Lower leg skin (tissue), 4 donors: Measurements from ENCODE around the gene STK35. TPM values are rescaled to one million over a fixed set of nuclear protein-coding genes. Genes with fewer than 3 reads are reported as not detected.

Source experiments
- DNase-seq, 2 donors: peaks; one replicate each; pipeline ENCODE4 v3.0.0-alpha.2; 2019; ENCODE audit warnings: low spot score in 2 of 2
- H3K4me3 ChIP-seq: fragments of 200-600 bp; sonication (generic); 2 replicates; pipeline ENCODE4 v1.5.1; 2017; ENCODE audit warnings: mild to moderate bottlenecking, low read depth; ENCODE audit not compliant: poor library complexity, severe bottlenecking
- CTCF ChIP-seq, 3 donors: fragments of 450-650 bp; IDR thresholded peaks; one replicate each; pipeline ENCODE4 v1.5.1; 2016; ENCODE audit warnings: antibody characterized with exemption in 3 of 3, mild to moderate bottlenecking in 3 of 3, moderate library complexity in 2 of 3
- POLR2A ChIP-seq, 2 donors: fragments of 450-650 bp; IDR thresholded peaks; one replicate each; pipeline ENCODE4 v1.6.1; 2016 to 2017; ENCODE audit warnings: antibody characterized with exemption in 2 of 2, mild to moderate bottlenecking in 1 of 2, moderate library complexity in 1 of 2
- WGBS, 2 donors: methylation state at CpG; one replicate each; pipeline ENCODE4 v1.1.5; 2018; 5-methylcytosine and 5-hydroxymethylcytosine counted together
- intact Hi-C: fragments of 100-400 bp; cut with DNase I; formaldehyde crosslinking; loops from one replicate; pipeline ENCODE4 v1.15.0; 2023; ENCODE audit warnings: low total_unique reads
- total RNA-seq, 4 donors: library from RNA; depleted of rRNA; stranded (reverse); fragments of >200 nt; gene quantifications; one replicate each; pipeline ENCODE4 v1.1.0, GENCODE V29; 2016

STK35 gene
- 10 to 100 TPM; 16.2 to 28.8 (median 21.5) TPM for total RNA-seq

DNA sequence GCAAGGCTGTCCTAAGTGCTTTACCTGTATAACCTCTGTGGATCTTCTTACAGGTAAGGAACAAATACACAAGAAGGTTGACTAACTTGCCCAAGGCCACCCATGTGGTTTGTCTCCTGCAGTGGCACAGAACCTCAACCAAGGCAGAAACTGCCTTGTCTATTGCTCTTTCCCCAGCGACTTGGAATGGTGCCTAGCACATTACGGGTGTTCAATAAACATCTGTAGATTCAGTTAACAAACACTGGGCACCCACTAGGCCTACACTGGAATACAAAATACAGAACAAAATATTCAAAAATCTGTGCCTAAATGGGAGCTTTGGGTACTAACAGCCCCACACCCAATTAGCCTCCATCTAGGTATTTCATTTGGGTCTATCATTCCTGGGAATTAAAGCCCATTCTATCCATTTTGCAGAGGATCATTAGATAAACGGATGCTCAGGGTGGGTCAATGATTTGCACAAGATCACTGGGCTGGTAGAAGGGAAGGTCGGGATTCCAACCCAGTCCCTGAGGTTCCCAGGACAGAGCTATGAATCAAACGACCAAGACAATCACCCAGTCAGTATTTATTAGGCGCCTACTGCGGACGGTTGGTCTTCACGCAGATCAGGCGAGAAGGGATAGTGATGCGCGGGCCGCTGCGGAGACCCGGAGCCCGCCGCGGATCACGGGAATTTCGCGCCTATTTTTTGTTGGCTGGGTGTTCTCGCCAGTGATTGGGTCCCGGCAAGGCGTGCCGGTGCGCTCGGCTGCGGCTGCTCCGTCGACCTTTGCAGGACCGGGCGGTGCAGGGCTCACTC is at the start of gene STK35:
TSS of gene STK35 (plus strand) at position 771 of the 808 bp plus-strand sequence. CDS start 55 bp downstream, outside the sequence.
- intact Hi-C loops = no loop called here

DNA sequence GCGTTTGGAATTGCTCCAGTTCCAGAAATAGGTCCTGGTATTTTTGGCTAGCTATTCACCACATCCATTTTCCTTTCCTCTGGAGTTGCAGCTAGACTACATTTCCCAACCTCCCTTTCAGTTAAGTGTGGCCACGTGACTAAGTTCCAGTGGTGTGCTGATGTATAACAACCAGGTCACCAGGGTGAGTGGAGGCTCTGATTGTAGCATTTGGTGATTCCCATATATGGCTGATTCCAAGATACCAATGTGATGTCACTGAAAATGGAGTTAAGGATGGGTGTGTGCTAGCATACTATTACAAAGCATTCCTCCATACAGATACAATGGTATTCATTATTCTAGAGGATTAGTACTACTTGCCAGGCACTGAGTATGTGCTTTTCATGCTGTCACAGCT is 49.7 kb upstream of the STK35 start:
- DNase-seq = no peak
- intact Hi-C loops = no loop called here
- no peak overlapping the region for H3K4me3 ChIP-seq
- WGBS, 2 donors = 57 to 60% methylated on average over 2 of the region's 2 CpGs
- TF ChIP-seq CTCF (IDR thresholded peaks at IDR 0.05) (no peak), POLR2A (IDR thresholded peaks at IDR 0.05) (no peak)

More for the DNA sequence above, at the start of gene STK35:
- TF ChIP-seq CTCF (IDR thresholded peaks at IDR 0.05) (no peak), POLR2A (IDR thresholded peaks at IDR 0.05) (no peak)
- 2 to 3% methylated on average over 23 to 25 of the region's 32 CpGs for WGBS, 2 donors
- peak within 1 kb of the TSS; percentile 79 for H3K4me3 ChIP-seq
- DNase-seq = no peak

DNA sequence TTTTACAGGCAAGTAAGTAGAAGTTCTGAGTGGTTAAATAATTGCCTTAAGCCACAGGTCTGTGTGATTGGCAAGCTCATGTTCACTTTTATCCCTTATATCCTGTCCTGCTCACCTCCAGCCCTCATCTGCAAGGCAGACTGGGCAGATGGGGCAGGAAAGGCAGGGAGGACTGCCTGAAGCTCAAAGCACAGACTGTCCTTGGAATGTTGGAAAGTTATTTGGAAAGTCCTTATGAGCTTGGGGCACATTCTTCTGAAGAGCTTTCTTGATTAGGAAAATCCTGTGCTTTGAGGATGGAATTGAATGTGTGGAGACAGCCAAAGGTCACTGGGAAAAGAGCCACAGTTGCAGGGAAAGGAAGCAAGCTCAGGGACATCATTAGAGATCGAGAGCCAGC is 48.9 kb upstream of the STK35 start:
- DNase-seq = no peak
- 50 to 57% methylated on average over 1 of the region's 1 CpG for WGBS, 2 donors
- TF ChIP-seq POLR2A (IDR thresholded peaks at IDR 0.05) (no peak), CTCF (IDR thresholded peaks at IDR 0.05) (no peak)
- H3K4me3 ChIP-seq = no peak overlapping the region
- intact Hi-C loops = no loop called here

DNA sequence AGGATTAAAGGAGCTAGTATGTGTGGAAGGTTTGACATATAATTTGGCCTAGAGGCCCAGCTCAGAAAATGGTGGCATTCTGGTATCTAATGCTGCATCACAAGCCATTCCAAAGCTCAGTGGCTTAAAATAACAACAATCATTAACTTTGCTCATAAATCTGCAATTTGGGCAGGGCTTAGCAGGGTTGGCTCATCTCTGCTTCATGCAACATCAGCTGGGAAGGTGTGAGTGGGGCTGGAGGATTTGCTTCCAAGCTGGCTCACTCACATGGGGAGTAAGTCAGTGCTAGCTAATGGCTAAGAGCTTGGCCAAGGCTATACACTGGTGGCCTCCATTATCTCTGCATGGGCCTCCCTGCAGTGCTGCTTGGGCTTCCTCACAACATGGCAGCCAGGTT is 48.0 kb upstream of the STK35 start:
- no peak overlapping the region for H3K4me3 ChIP-seq
- DNase-seq = no peak
- TF ChIP-seq CTCF (IDR thresholded peaks at IDR 0.05) (no peak), POLR2A (IDR thresholded peaks at IDR 0.05) (no peak)
- intact Hi-C loops = no loop called here

GRCh38 chr20:2054911-2055310 is 46.7 kb upstream of the STK35 start:
- DNase-seq = no peak
- no peak overlapping the region for H3K4me3 ChIP-seq
- TF ChIP-seq POLR2A (IDR thresholded peaks at IDR 0.05) (no peak), CTCF (IDR thresholded peaks at IDR 0.05) (no peak)
- intact Hi-C loops = no loop called here

GRCh38 chr20:2059411-2059810 is 42.2 kb upstream of the STK35 start:
- 74 to 82% methylated on average over 2 of the region's 2 CpGs for WGBS, 2 donors
- no peak for DNase-seq
- no peak overlapping the region for H3K4me3 ChIP-seq
- TF ChIP-seq POLR2A (IDR thresholded peaks at IDR 0.05) = no peak
- no peak for TF ChIP-seq CTCF (IDR thresholded peaks at IDR 0.05)
- intact Hi-C loops = no loop called here
